Right lobe of liver (tissue), 4 donors: ENCODE results near the gene ARHGAP44.

Experiments used
- CTCF ChIP-seq, 4 donors: fragments of 200-600 bp in 3 of 4; fragments of 450-650 bp in 1 of 4; IDR thresholded peaks; one replicate each; pipeline versions ENCODE4 v1.5.1 to v1.8.0; 2016 to 2022; ENCODE audit warnings: antibody characterized with exemption in 4 of 4, mild to moderate bottlenecking in 2 of 4
- POLR2A ChIP-seq: fragments of 450-650 bp; IDR thresholded peaks from one replicate; pipeline ENCODE4 v1.6.1; 2017; ENCODE audit warnings: antibody characterized with exemption, mild to moderate bottlenecking
- donor health status: DM: no; HTN: no; CAD: no.
- donor health status: DM: no; HTN: no; CAD: no.
- donor health status: DM: no; HTN: yes; CAD: no.

DNA sequence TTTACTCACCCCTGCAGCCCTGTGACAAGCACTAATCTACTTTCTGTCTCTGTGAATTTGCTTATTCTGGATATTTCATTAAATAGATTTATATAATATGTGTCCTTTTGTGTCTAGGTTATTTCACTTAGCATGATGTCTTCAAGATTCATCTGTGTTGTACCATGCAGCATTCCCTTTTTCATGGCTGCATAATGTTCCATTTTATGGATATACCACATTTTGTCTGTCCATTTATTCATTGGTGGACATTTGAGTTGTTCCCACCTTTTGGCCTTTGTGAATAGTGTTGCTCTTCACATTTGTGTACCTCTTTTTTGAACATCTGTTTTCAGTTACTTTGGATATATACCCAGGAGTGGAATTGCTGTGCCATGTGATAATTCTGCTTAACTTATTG is 118.2 kb downstream of the ARHGAP44 start:
- no peak for TF ChIP-seq CTCF (IDR thresholded peaks at IDR 0.05)
- TF ChIP-seq POLR2A: no peak
